Mesendoderm (in vitro differentiated cells): ENCODE measurements around the gene CAMTA1.

Experiments used
- DNase-seq: peaks from one replicate; pipeline ENCODE4 v3.0.0; 2013
- H2AK5ac ChIP-seq: 2 replicates; pipeline ENCODE4 v1.6.1; 2013; ENCODE audit warnings: low read length, inconsistent platforms
- H2BK120ac ChIP-seq: 2 replicates; pipeline ENCODE4 v1.6.1; 2013; ENCODE audit warnings: low read depth, mild to moderate bottlenecking, low read length, moderate library complexity, mixed read lengths
- H2BK15ac ChIP-seq: replicated peaks from 2 replicates; pipeline ENCODE4 v1.6.1; 2013; ENCODE audit warnings: low read depth, mild to moderate bottlenecking, moderate library complexity
- H2BK5ac ChIP-seq: 2 replicates; pipeline ENCODE4 v1.6.1; 2013; ENCODE audit warnings: low read length, inconsistent platforms
- H3K18ac ChIP-seq: 2 replicates; pipeline ENCODE4 v1.6.1; 2013; ENCODE audit warnings: mild to moderate bottlenecking, low read length, mixed read lengths
- H3K23ac ChIP-seq: one replicate; pipeline ENCODE4 v1.6.1; 2013; ENCODE audit warnings: low read length
- H3K27ac ChIP-seq: 2 replicates; pipeline ENCODE4 v1.5.1; 2013; ENCODE audit warnings: low read depth, mild to moderate bottlenecking, inconsistent platforms, low read length, moderate library complexity
- H3K27me3 ChIP-seq: 2 replicates; pipeline ENCODE4 v1.6.1; 2013; ENCODE audit warnings: low read length, control low read depth, mild to moderate bottlenecking, inconsistent platforms; ENCODE audit not compliant: insufficient read depth, poor library complexity
- H3K36me3 ChIP-seq: 2 replicates; pipeline ENCODE4 v1.6.1; 2013; ENCODE audit warnings: low read length, inconsistent platforms; ENCODE audit not compliant: control insufficient read depth, insufficient read depth
- H3K4ac ChIP-seq: one replicate; pipeline ENCODE4 v1.6.1; 2013; ENCODE audit warnings: low read depth, mild to moderate bottlenecking, low read length, moderate library complexity
- H3K4me1 ChIP-seq: 2 replicates; pipeline ENCODE4 v1.6.1; 2013; ENCODE audit warnings: low read depth, low read length, inconsistent platforms; ENCODE audit not compliant: control insufficient read depth
- H3K4me2 ChIP-seq: 2 replicates; pipeline ENCODE4 v1.6.1; 2013; ENCODE audit warnings: low read length
- H3K4me3 ChIP-seq: 2 replicates; pipeline ENCODE4 v1.5.1; 2013; ENCODE audit warnings: mild to moderate bottlenecking, low read length
- H3K56ac ChIP-seq: one replicate; pipeline ENCODE4 v1.6.1; 2013; ENCODE audit warnings: low read length
- H3K79me1 ChIP-seq: 2 replicates; pipeline ENCODE4 v1.6.1; 2013; ENCODE audit warnings: low read length, inconsistent platforms
- H3K79me2 ChIP-seq: 2 replicates; pipeline ENCODE4 v1.6.1; 2013; ENCODE audit warnings: mild to moderate bottlenecking, low read length; ENCODE audit not compliant: control insufficient read depth, insufficient read depth
- H3K9ac ChIP-seq: 2 replicates; pipeline ENCODE4 v1.6.1; 2013; ENCODE audit warnings: low read length, inconsistent platforms
- H4K5ac ChIP-seq: one replicate; pipeline ENCODE4 v1.6.1; 2013; ENCODE audit warnings: low read length
- H4K8ac ChIP-seq: one replicate; pipeline ENCODE4 v1.6.1; 2013; ENCODE audit warnings: low read depth, mild to moderate bottlenecking, control low read depth, low read length, moderate library complexity
- WGBS: extraction: QIAGEN DNeasy Blood & Tissue Kit; methylation state at CpG from one replicate; pipeline ENCODE4 v1.1.7; 2013; ENCODE audit warnings: low lambda C conversion rate, missing lambda C conversion rate; ENCODE audit not compliant: insufficient coverage; ENCODE audit errors: extremely low coverage; 5-methylcytosine and 5-hydroxymethylcytosine counted together

Gene CAMTA1

GRCh38 chr1:7632176-7632575, 846.9 kb downstream of the CAMTA1 start:
- Histone ChIP-seq H3K4me1 (no peaks in the 10 kb centered on the region), H4K5ac (no peak overlapping the region), H3K18ac (no peak overlapping the region), H3K36me3 (no peaks in the 10 kb centered on the region), H4K8ac (no peak overlapping the region), H3K56ac (no peak overlapping the region), H2BK5ac (no peak overlapping the region), H3K4me3 (no peak overlapping the region), H2BK15ac (no peak overlapping the region), H3K27me3 (no peaks in the 10 kb centered on the region), H3K79me2 (no peaks in the 10 kb centered on the region), H3K27ac (no peak overlapping the region), H3K79me1 (no peaks in the 10 kb centered on the region), H3K9ac (no peak overlapping the region), H2BK120ac (no peak overlapping the region), H3K23ac (no peak overlapping the region), H2AK5ac (no peak overlapping the region), H3K4ac (no peak overlapping the region), H3K4me2 (no peak overlapping the region)
- no peak for DNase-seq
- no CpG with 5 or more reads among the region's 16 CpGs for WGBS

- Histone ChIP-seq H3K27ac (no peak overlapping the region), H2BK15ac (no peak overlapping the region), H2AK5ac (no peak overlapping the region), H3K4me1 (no peaks in the 10 kb centered on the region), H4K5ac (no peak overlapping the region), H3K27me3 (no peaks in the 10 kb centered on the region), H2BK5ac (no peak overlapping the region), H3K4me3 (no peak overlapping the region), H3K18ac (no peak overlapping the region), H3K4ac (no peak overlapping the region), H2BK120ac (no peak overlapping the region), H3K56ac (no peak overlapping the region), H3K36me3 (no peaks in the 10 kb centered on the region), H3K79me2 (no peaks in the 10 kb centered on the region), H3K23ac (no peak overlapping the region), H3K79me1 (no peaks in the 10 kb centered on the region), H3K9ac (no peak overlapping the region), H4K8ac (no peak overlapping the region), H3K4me2 (no peak overlapping the region)
- no peak for DNase-seq
- WGBS = no CpG with 5 or more reads among the region's 9 CpGs
Measured at GRCh38 chr1:7632681-7633080, 847.4 kb downstream of the CAMTA1 start.

- Histone ChIP-seq H3K56ac (peak overlapping the region; percentile 3), H3K4me3 (no peak overlapping the region), H4K5ac (no peak overlapping the region), H3K4me1 (no peaks in the 10 kb centered on the region), H3K4me2 (no peak overlapping the region), H2BK120ac (no peak overlapping the region), H3K23ac (no peak overlapping the region), H3K27me3 (no peaks in the 10 kb centered on the region), H3K79me2 (no peaks in the 10 kb centered on the region), H3K79me1 (no peaks in the 10 kb centered on the region), H3K36me3 (no peaks in the 10 kb centered on the region), H2AK5ac (no peak overlapping the region), H2BK15ac (no peak overlapping the region), H3K4ac (no peak overlapping the region), H3K18ac (no peak overlapping the region), H2BK5ac (no peak overlapping the region), H3K27ac (no peak overlapping the region), H4K8ac (no peak overlapping the region), H3K9ac (no peak overlapping the region)
- no CpG with 5 or more reads among the region's 25 CpGs for WGBS
- no peak for DNase-seq
Measured at GRCh38 chr1:7633506-7634245, 848.4 kb downstream of the CAMTA1 start.

- Histone ChIP-seq H2AK5ac (no peak overlapping the region), H2BK5ac (no peak overlapping the region), H3K18ac (no peak overlapping the region), H4K5ac (no peak overlapping the region), H3K4me3 (no peak overlapping the region), H3K9ac (no peak overlapping the region), H2BK120ac (no peak overlapping the region), H3K36me3 (no peaks in the 10 kb centered on the region), H3K56ac (peak overlapping the region; percentile 49), H3K27me3 (no peaks in the 10 kb centered on the region), H3K4ac (no peak overlapping the region), H3K79me2 (no peaks in the 10 kb centered on the region), H3K79me1 (no peaks in the 10 kb centered on the region), H3K4me1 (no peaks in the 10 kb centered on the region), H3K23ac (no peak overlapping the region), H3K4me2 (no peak overlapping the region), H4K8ac (no peak overlapping the region), H2BK15ac (no peak overlapping the region), H3K27ac (no peak overlapping the region)
- no CpG with 5 or more reads among the region's 13 CpGs for WGBS
- DNase-seq = no peak
Measured at GRCh38 chr1:7634546-7635240, 849.4 kb downstream of the CAMTA1 start.

- Histone ChIP-seq H2BK120ac (no peak overlapping the region), H3K23ac (no peak overlapping the region), H3K18ac (no peak overlapping the region), H3K9ac (no peak overlapping the region), H2BK5ac (no peak overlapping the region), H2BK15ac (no peak overlapping the region), H3K79me2 (no peaks in the 10 kb centered on the region), H4K5ac (no peak overlapping the region), H3K79me1 (no peaks in the 10 kb centered on the region), H3K4me3 (no peak overlapping the region), H3K27ac (no peak overlapping the region), H3K27me3 (no peaks in the 10 kb centered on the region), H3K4me2 (no peak overlapping the region), H3K56ac (peak overlapping the region; percentile 62), H3K4me1 (no peaks in the 10 kb centered on the region), H2AK5ac (peak overlapping the region; percentile 67), H3K36me3 (no peaks in the 10 kb centered on the region), H4K8ac (no peak overlapping the region), H3K4ac (peak overlapping the region; percentile 83)
- DNase-seq = no peak
- WGBS = no CpG with 5 or more reads among the region's 16 CpGs
Measured at GRCh38 chr1:7636795-7637526, 851.7 kb downstream of the CAMTA1 start.
